Common myeloid progenitor, CD34-positive (primary cell): ENCODE data around the gene SPC24.

Experiments
- CTCF ChIA-PET: fragments of 350-600 bp; sonication (Branson Sonifier 250); formaldehyde crosslinking; loops from one replicate; lab custom pipeline; 2021; ENCODE audit warnings: antibody characterized with exemption; lab: Charles Lee
- POLR2A ChIA-PET: fragments of 350-600 bp; sonication (Branson Sonifier 250); formaldehyde crosslinking; loops from one replicate; lab custom pipeline; 2021; ENCODE audit warnings: antibody characterized with exemption; lab: Charles Lee
- DNase-seq, 3 donors: peaks; one replicate each; pipeline versions ENCODE4 v3.0.0 to v3.0.0-alpha.2; 2013
- H3K27ac ChIP-seq, 2 experiments: 1 replicate in 1 of 2; 2 replicates in 1 of 2; pipeline ENCODE4 v1.7.0; 2013; ENCODE audit warnings: inconsistent platforms in 2 of 2, low read length in 2 of 2, mild to moderate bottlenecking in 2 of 2, low read depth in 1 of 2, moderate library complexity in 1 of 2; ENCODE audit not compliant: severe bottlenecking in 2 of 2, insufficient read depth in 1 of 2, poor library complexity in 1 of 2
- H3K27me3 ChIP-seq, 5 experiments: replicated peaks in 2 of 5; 1 replicate in 3 of 5; 2 replicates in 2 of 5; pipeline versions ENCODE4 v1.6.1 to v1.7.0; 2013; ENCODE audit warnings: low read length in 4 of 5, mild to moderate bottlenecking in 2 of 5, moderate library complexity in 2 of 5, inconsistent platforms in 1 of 5; ENCODE audit not compliant: insufficient read depth in 5 of 5, control insufficient read depth in 4 of 5
- H3K36me3 ChIP-seq, 4 experiments: 1 replicate in 2 of 4; 2 replicates in 2 of 4; pipeline versions ENCODE4 v1.6.1 to v1.7.0; 2013; ENCODE audit warnings: low read length in 3 of 4, control low read depth in 1 of 4, mild to moderate bottlenecking in 1 of 4; ENCODE audit not compliant: control insufficient read depth in 4 of 4, insufficient read depth in 4 of 4
- H3K4me1 ChIP-seq, 4 experiments: 1 replicate in 3 of 4; 2 replicates in 1 of 4; pipeline versions ENCODE4 v1.6.1 to v1.7.1; 2013; ENCODE audit warnings: low read length in 3 of 4, mild to moderate bottlenecking in 3 of 4, control low read depth in 1 of 4, inconsistent platforms in 1 of 4, moderate library complexity in 1 of 4; ENCODE audit not compliant: control insufficient read depth in 4 of 4, insufficient read depth in 4 of 4; ENCODE audit errors: control extremely low read depth in 1 of 4
- H3K4me3 ChIP-seq, 7 experiments: 1 replicate in 4 of 7; 2 replicates in 3 of 7; pipeline versions ENCODE4 v1.5.1 to v1.7.0; 2013; ENCODE audit warnings: mild to moderate bottlenecking in 7 of 7, low read length in 6 of 7, moderate library complexity in 6 of 7, inconsistent platforms in 2 of 7, low read depth in 2 of 7, control low read depth in 1 of 7; ENCODE audit not compliant: insufficient read depth in 4 of 7, control insufficient read depth in 1 of 7; ENCODE audit errors: extremely low read depth in 1 of 7
- H3K9me3 ChIP-seq, 5 experiments: 1 replicate in 4 of 5; 2 replicates in 1 of 5; pipeline versions ENCODE4 v1.6.1 to v1.7.1; 2013; ENCODE audit warnings: low read length in 4 of 5, mild to moderate bottlenecking in 2 of 5, inconsistent platforms in 1 of 5, low read depth in 1 of 5, moderate library complexity in 1 of 5; ENCODE audit not compliant: control insufficient read depth in 4 of 5, insufficient read depth in 2 of 5; ENCODE audit errors: control extremely low read depth in 1 of 5
- WGBS: methylation state at CpG from one replicate; pipeline ENCODE4 v1.1.5; 2013; ENCODE audit not compliant: insufficient coverage; 5-methylcytosine and 5-hydroxymethylcytosine counted together

Gene SPC24

GRCh38 chr19:11200931-11201330, 45.3 kb upstream of the SPC24 start:
- peaks cover 4 to 53% (median 35%) of the 10 kb centered on the region in 4 experiments for H3K4me1 ChIP-seq
- ChIA-PET POLR2A (no interaction called here), CTCF (interaction anchor here (1.0 kb wide), 1 partner anchor 165 kb away, joined by 3 read pairs; no protein-coding TSS in a partner anchor)
- 96% methylated on average over 8 of the region's 9 CpGs for WGBS
- no peak for DNase-seq
- H3K4me3 ChIP-seq, result no peak overlapping the region
- H3K9me3 ChIP-seq, result no peaks in the 10 kb centered on the region
- H3K27ac ChIP-seq, result no peak overlapping the region
- H3K36me3 ChIP-seq, result no peaks in the 10 kb centered on the region
- no peaks in the 10 kb centered on the region for H3K27me3 ChIP-seq

GRCh38 chr19:11200015-11200574, 44.5 kb upstream of the SPC24 start:
- ChIA-PET POLR2A (no interaction called here), CTCF (no interaction called here)
- 97% methylated on average over 9 of the region's 15 CpGs for WGBS
- DNase-seq, result no peak
- Histone ChIP-seq H3K27ac (no peak overlapping the region), H3K4me3 (no peak overlapping the region), H3K4me1 (peaks cover 4 to 52% (median 37%) of the 10 kb centered on the region in 4 experiments), H3K36me3 (no peaks in the 10 kb centered on the region), H3K9me3 (no peaks in the 10 kb centered on the region), H3K27me3 (no peaks in the 10 kb centered on the region)

- no peaks in the 10 kb centered on the region for H3K36me3 ChIP-seq
- H3K27ac ChIP-seq, result no peak overlapping the region
- ChIA-PET POLR2A (no interaction called here), CTCF (no interaction called here)
- DNase-seq, result no peak
- H3K4me3 ChIP-seq, result no peak overlapping the region
- no peaks in the 10 kb centered on the region for H3K27me3 ChIP-seq
- peaks cover 2 to 53% (median 38%) of the 10 kb centered on the region in 4 experiments for H3K4me1 ChIP-seq
- 100% methylated on average over 2 of the region's 5 CpGs for WGBS
- H3K9me3 ChIP-seq, result no peaks in the 10 kb centered on the region
Measured at GRCh38 chr19:11199517-11199916, 43.9 kb upstream of the SPC24 start.

- POLR2A ChIA-PET, result no interaction called here
- peaks cover 0 to 2% (median 0%) of the 10 kb centered on the region in 4 experiments for H3K36me3 ChIP-seq
- no peak overlapping the region for H3K4me3 ChIP-seq
- H3K4me1 ChIP-seq, result peaks cover 0 to 48% (median 34%) of the 10 kb centered on the region in 4 experiments
- no peaks in the 10 kb centered on the region for H3K9me3 ChIP-seq
- 67% methylated on average over 5 of the region's 7 CpGs for WGBS
- CTCF ChIA-PET, result interaction anchor here (1.0 to 1.5 kb wide), 3 partner anchors 16 to 61 kb away, joined by 3 to 4 read pairs (median 3); no protein-coding TSS in a partner anchor
- peak in 2 of 3 donors; percentile 34 to 60 for DNase-seq
- no peaks in the 10 kb centered on the region for H3K27me3 ChIP-seq
- H3K27ac ChIP-seq, result no peak overlapping the region
Measured at GRCh38 chr19:11198769-11199424, 43.3 kb upstream of the SPC24 start.

GRCh38 chr19:11198175-11198534, 42.6 kb upstream of the SPC24 start:
- Histone ChIP-seq H3K27me3 (no peaks in the 10 kb centered on the region), H3K4me1 (peaks cover 0 to 42% (median 28%) of the 10 kb centered on the region in 4 experiments), H3K36me3 (peaks cover 0 to 10% (median 0%) of the 10 kb centered on the region in 4 experiments), H3K27ac (no peak overlapping the region), H3K4me3 (peak overlapping the region in 5 of 7 experiments; percentile 66 to 87 (median 73)), H3K9me3 (no peaks in the 10 kb centered on the region)
- CTCF ChIA-PET, result interaction anchor here (1.0 to 1.5 kb wide), 4 partner anchors 9 to 60 kb away, joined by 3 to 4 read pairs (median 3); no protein-coding TSS in a partner anchor
- 85% methylated on average over 7 of the region's 7 CpGs for WGBS
- POLR2A ChIA-PET, result no interaction called here
- DNase-seq, result no peak

GRCh38 chr19:11197291-11198174, 42.0 kb upstream of the SPC24 start, which contains the start of gene KANK2:
Gene KANK2 (minus strand): TSS chr19:11197545. CDS start chr19:11194511, 3,034 bp downstream.
- no peaks in the 10 kb centered on the region for H3K9me3 ChIP-seq
- peak within 1 kb of the TSS in 1 of 2 experiments; percentile 34 for H3K27ac ChIP-seq
- ChIA-PET CTCF (interaction anchor here (1.0 to 1.5 kb wide), 3 partner anchors 8 to 44 kb away, joined by 3 to 4 read pairs (median 3); no protein-coding TSS in a partner anchor), POLR2A (no interaction called here)
- H3K4me3 ChIP-seq, result peak within 1 kb of the TSS; percentile 42 to 87 (median 72)
- no peaks in the 10 kb centered on the region for H3K27me3 ChIP-seq
- DNase-seq, result peak; percentile 65 to 79 (median 71)
- peaks cover 0 to 37% (median 26%) of the 10 kb centered on the region in 4 experiments for H3K4me1 ChIP-seq
- WGBS, result 2% methylated on average over 29 of the region's 78 CpGs
- H3K36me3 ChIP-seq, result peaks cover 0 to 15% (median 0%) of the 10 kb centered on the region in 4 experiments
